HG02588 (cell line): ENCODE data around the gene OR10H1.
"Not testable (repeated sequence)": the region's sequence is repeated elsewhere in the genome, so short reads cannot be mapped to it uniquely, and the experiment has no call there.

Experiments
- ATAC-seq: cut with Tn5 transposase; IDR thresholded peaks from one replicate; pipeline ENCODE4 v1.9.1; 2021; ENCODE audit warnings: mild to moderate bottlenecking, moderate library complexity; ENCODE audit not compliant: unreplicated experiment

The OR10H1 gene

DNA sequence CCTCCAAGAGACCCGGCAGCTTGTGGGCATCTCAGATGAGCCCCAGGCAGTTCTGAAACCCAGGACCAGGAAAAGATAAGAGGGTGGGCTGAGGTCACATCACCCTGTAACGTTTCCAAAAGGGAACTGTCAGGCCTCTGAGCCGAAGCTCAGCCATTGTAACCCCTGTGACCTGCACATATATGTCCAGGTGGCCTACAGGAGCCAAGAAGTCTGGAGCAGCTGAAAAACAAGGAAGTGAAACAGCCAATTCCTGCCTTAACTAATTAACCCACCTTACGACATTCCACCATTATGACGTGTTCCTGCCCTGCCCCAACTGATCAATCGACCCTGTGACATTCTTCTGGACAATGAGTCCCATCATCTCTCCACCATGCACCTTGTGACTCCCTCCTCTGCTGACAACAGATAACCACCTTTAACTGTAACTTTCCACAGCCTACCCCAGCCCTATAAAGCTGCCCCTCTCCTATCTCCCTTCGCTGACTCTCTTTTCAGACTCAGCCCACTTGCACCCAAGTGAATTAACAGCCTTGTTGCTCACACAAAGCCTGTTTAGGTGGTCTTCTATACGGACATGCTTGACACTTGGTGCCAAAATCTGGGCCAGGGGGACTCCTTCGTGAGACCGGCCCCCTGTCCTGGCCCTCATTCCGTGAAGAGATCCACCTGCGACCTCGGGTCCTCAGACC, 13.3 kb upstream of the OR10H1 start:
- not testable (repeated sequence) for ATAC-seq

- no peak for ATAC-seq
Measured at GRCh38 chr19:15828121-15828610, 12.7 kb upstream of the OR10H1 start.

DNA sequence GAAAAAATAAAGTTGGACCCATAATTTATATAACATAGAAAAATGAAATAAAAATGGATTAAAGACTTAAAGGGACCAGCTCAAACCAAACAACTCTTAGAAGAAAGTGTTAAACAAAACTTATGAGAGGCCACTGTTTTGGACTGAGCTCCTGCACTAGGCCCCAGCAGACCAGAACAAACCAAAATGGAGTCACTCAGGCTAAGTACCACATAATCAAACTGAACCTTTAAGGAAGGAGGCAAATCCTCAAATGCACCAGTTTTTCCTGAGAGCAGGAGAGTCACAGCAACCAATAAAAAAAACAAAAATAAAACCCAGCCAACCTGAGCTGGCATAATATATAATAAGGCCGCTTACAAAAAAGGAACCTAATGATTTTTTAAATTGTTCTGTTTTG, 10.3 kb upstream of the OR10H1 start:
- no peak for ATAC-seq

DNA sequence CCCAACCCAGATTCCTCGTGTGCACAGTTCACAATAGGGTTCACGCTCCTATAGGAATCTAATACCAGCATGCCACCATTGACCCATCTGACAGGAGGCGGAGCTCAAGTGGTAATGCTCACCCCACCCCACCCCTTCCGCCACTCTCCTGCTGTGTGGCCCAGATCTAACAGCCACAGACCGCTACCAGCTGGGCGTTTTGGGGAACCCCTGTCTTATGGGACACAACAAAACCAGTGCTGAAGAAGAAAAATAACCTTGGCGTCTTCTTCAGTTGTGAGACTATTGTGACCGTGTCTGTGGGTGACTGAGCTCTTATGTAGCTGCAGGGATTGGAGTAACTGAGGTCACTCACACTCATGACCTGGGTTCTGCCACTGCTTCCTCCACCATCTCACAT, 5.2 kb upstream of the OR10H1 start:
- no peak for ATAC-seq

- ATAC-seq: no peak
Measured at GRCh38 chr19:15813916-15814315, 1.5 kb downstream of the OR10H1 start.

GRCh38 chr19:15812060-15812722, 3.3 kb downstream of the OR10H1 start:
- ATAC-seq: no peak

GRCh38 chr19:15811476-15811875, 4.0 kb downstream of the OR10H1 start:
- no peak for ATAC-seq

DNA sequence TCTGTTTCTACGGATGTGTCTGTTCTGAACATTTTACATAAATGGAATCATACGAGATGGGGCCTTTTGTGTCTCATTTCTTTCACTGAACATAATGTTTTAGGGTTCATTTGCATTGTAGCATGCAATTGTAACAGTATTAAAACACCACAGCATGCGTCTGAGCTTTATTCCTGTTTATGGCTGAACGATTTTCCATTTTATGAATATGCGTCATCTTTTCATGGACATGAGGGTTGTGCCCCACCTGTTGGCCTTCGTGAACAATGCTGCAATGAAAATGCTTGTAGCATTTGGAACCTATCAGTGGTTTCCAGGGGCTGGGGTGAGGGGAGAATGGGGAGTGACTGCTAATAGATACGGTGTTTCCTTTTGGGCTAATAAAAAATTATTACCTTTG, 5.1 kb downstream of the OR10H1 start:
- ATAC-seq: no peak

DNA sequence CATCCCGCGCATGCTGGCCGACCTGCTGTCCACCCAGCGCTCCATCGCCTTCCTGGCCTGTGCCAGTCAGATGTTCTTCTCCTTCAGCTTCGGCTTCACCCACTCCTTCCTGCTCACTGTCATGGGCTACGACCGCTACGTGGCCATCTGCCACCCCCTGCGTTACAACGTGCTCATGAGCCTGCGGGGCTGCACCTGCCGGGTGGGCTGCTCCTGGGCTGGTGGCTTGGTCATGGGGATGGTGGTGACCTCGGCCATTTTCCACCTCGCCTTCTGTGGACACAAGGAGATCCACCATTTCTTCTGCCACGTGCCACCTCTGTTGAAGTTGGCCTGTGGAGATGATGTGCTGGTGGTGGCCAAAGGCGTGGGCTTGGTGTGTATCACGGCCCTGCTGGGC, 21.2 kb downstream of the OR10H1 start:
- ATAC-seq: not testable (repeated sequence)

DNA sequence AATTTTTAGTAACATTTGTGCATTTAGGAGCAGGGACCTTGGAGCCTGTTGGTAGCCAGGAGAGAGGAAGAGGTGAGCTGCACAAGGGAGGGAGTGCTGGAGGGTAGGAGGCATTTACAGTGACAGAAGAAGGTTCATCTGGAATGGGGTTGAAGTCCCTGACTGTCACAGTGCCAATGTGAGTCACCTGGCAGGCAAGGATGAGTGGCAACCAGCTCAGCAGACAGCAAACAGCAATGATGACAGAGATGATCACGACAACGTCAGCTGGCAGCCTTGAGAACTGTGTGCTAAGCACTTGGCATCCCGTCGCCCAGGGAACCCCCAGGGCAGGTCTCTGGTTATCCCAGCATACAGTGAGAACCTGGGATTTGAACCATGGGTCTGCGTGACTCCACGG, 25.4 kb downstream of the OR10H1 start:
- ATAC-seq: no peak

- ATAC-seq: no peak
Measured at GRCh38 chr19:15788594-15789270, 26.7 kb downstream of the OR10H1 start.

DNA sequence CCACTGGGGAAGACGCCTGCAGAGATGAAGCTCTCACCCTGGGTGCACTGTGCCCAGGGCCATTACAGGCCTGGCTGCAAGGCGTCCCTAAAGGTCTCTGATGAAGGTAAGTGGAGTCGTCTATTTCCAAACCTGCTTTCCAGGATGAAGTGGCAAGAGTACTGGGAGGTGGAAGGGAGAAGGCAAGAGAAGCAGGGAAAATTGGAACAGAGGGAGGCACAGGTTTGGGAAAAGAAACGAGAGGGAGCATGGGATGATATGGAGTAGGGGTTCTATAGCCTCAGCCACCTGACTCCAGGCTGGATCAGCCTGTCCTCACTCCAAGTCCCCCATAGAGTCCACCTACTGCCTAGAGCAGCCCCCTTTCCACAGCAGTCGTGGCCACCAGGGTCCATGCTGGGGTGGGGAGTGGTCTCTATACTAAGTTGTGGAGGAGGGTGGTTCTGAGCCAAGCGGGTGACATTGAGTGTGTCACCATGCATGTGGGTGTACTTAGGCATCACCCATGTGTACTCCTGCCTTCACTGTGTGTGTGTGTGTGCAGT, 27.8 kb downstream of the OR10H1 start, which contains the start of gene OR10H5:
Gene OR10H5 (plus strand): TSS at position 51 of the 545 bp plus-strand sequence. CDS start 6,388 bp downstream, outside the sequence.
- no peak for ATAC-seq

DNA sequence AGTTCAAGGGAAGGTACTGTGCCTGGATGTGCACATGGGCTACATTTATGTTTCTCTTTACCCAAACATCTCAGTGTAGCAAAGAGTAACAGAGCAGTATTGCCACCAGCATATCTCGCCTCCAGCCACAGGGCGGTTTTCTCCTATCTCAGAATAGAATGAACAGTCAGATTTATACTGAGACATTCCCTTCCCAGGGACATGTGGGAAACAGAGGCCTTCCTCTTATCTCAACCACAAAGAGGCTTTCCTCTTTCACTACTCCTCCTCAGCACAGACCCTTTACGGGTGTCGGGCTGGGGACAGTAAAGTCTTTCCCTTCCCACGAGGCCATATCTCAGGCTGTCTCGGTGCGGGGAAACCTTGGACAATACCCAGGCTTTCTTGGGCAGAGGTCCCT, 32.6 kb downstream of the OR10H1 start:
- ATAC-seq: not testable (repeated sequence)

DNA sequence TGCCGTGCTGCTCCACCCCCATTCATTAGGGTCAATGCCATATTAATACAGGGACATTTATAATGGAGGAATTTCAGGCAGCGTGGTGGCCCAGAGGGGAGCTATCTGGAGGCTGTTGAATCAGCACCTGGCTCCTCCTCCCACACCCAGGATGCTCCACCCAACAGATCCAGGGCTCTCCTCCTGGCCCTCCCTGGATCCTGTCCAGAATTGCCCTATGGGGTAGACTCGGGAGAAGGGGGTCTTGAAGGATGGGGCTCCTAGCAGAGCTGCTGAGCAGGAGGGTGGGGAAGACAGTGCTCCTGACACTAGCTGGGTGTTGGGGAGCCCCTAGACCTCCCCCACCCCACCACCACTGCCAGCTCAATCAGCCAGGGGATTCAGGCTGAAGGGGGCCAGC, 33.3 kb downstream of the OR10H1 start:
- ATAC-seq: no peak

DNA sequence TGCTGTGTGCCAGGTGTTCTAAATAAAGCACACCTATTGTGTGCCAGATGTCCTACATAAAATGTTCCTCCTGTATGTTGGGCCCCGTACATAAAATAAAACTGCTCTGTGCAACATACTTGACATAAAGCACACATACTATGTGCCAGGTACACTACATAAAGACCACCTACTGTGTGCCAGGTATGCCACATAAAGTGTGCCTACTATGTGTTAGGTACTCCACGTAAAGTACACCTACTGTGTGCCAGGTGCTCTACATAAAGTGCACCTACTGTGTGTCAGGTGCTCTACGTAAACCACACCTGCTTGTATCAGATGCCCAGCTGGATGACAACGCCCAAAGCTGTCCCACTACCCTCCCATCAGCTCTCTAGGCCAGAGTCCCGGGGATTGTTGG, 33.8 kb downstream of the OR10H1 start:
- no peak for ATAC-seq

DNA sequence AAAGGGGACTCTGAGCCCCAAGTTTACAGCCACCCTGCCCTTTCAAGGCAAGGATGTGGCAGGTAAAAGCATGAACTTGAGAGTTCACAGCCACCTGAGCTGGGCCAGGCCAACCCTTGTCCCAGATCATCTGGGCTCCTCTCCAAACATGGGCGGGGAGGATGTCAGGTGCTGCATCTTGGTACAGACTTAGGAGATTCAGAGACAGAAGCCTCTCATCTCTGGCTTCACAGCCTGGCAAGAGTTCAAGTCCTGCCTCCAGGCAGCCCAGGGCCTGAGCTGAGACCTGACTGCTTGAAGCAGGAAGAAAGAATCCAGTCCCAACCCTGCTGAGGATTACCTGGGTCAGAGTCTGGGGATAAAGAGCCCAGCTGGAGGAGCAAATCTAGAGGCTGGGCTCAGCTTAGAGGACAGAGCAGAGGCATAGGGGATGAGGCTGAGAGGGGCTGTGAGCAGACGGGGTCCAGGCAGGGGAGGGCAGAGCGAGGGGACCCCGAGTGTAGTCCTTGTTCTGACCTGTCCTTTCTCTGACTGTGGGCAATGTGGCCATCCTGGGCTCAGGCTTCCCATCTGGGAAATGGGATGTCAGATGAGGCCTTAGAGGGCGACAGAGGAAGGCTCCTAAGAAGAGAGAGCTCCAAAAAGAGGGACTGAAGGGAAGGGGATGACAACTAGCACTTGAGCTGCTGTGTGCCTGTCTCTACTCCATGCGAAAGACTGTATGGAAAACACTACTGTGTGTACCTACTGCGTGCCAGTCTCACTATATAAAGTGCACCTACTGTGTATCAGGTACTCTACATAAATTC, 34.6 kb downstream of the OR10H1 start:
- ATAC-seq: no peak

DNA sequence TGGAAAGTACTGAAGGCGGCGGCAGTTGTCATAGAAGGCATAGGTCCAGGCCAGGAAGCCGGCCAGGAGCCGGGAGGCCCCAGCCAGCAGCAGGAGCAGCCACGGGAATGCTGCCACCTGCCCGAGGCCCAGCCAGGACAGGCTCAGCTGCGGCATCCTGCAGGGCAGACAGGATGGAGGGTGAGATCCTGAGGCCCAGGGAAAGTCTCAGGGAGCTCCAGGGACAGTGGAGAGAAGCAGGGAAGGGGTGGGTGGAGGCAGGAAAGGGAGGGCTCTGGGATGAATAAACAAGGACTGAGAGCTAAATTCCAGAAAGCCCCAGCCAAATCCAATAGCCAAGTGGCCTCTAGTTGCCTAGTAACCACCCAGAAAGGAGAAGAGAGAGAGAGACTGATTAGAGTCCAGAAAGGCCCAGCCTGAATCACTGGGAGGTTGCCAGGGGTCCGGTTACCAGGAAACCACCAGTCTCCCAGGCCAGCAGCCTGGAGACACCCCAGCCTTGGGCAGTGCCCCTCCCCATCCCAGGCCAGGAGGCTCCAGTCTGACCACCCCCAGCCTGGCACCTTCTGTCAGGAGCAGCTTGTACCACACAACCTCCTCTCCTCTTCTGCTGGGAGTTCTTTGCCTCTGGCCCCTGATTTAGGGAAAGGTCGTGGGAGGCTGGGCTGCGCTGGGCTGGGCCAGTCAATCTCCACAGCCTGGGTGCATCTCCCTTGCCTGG, 35.5 kb downstream of the OR10H1 start:
- ATAC-seq: no peak

DNA sequence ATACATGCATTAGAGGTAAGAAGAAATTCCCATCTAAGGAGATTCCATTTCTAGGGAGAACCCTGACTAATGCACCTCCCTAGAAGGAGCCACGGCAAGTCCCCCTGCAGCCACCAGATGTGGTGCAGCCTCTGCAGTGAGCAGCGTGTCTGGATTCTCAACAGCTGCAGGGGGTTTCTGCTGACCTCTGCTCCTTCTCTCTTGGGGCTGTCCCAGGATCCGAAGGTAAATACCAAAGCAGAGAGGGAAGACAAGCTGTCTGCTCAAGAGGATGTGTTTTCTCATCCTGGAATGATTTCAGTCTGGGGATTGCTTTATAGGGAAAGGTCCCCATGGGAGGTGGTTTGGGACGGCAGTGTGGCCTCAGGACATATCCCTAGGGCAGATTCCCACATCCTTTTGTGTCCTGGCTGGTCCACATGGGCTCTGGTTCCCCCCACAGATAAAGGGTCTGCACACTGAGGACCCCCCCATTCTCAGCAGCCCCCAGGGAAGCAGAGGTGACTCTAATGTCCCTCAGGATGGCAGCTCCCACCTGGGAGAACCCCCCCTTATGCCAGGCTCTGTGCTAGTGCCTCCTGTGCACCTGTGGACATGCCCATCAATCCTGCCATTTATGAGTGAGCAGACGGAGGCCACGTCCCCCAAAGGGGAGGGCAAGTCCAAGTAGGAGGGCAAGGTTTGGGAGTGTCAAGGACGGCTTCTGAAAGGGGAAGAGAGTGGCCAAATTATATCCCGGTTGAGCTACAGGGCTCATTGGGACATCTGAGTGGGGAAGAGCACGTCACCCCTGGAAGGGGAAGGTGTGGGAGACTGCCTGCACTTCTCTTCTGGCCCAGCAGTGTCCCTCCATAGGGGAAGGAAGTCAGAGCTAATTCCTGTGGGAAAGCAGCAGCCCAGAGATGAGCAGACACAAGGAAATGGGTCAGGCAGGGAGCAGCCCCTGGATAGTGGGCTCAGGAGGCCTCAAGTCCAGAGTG, 38.2 kb downstream of the OR10H1 start:
- ATAC-seq: no peak

- ATAC-seq: no peak
Measured at GRCh38 chr19:15776264-15776663, 39.2 kb downstream of the OR10H1 start.
